NT2/D1 (cell line): ENCODE results near the gene PRR29.

Experiments
- YY1 ChIP-seq: IDR thresholded peaks from 2 replicates; pipeline ENCODE4 v1.6.1; 2011; ENCODE audit not compliant: insufficient read length, insufficient read depth
- ZNF274 ChIP-seq: IDR thresholded peaks from 2 replicates; pipeline ENCODE4 v1.6.1; 2011; ENCODE audit warnings: mild to moderate bottlenecking, low read depth, low read length

DNA sequence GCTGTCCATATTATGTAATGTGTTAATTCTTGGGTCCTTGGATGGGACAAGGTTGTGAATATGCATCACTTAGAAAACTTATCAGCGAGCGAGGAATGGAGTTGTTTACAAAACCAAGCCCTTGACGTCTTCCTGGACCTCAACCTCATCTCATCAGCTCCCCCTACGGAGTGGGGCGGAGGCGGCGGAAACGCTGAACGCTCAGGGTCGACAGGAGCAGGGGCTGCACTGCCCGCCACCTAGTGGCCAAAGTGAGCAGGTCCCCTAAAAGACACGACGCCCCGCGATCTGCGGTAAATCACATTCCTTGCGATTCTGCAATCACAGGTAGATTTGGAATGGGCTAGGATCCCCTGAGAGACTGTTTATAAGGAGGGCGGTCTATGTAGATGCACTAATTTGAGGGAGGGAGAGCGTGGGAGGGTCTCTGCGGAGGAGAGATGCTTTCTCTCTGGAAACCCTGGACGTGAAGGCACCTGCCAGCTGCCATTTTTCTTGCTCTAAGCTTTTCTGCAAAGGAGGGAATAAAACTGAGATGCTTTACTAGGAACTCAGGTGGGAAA lies 27.7 kb downstream of the PRR29 start:
- TF ChIP-seq YY1 (no peak), ZNF274 (no peak)
